GM12878 (cell line): ENCODE data around the gene PCNP. TPM values are rescaled to one million over a fixed set of nuclear protein-coding genes. Genes with fewer than 3 reads are reported as not detected.

Source experiments
- ATAC-seq: fragments of 200-7000 bp; cut with Tn5 transposase; 3 replicates; pipeline ENCODE4 v1.9.1; 2020; ENCODE audit warnings: mild to moderate bottlenecking, moderate library complexity
- BruUV-seq: library from RNA; stranded (reverse); fragments of 400-500 nt; replicated peaks from 2 replicates; lab custom pipeline; 2021; lab: Mats Ljungman, UMichigan
- CTCF ChIA-PET: fragments of 300-600 bp; sonication (Branson Sonifier 250); formaldehyde crosslinking; extraction: SDS; loops from one replicate; lab custom pipeline; 2021; ENCODE audit warnings: inconsistent platforms; lab: Yijun Ruan, JAX
- POLR2A ChIA-PET: fragments of 350-600 bp; formaldehyde crosslinking; extraction: SDS; loops from one replicate; lab custom pipeline; 2021; ENCODE audit warnings: inconsistent platforms; lab: Charles Lee
- RAD21 ChIA-PET: fragments of 300-600 bp; sonication (Branson Sonifier 250); formaldehyde crosslinking; loops from one replicate; lab custom pipeline; 2023; ENCODE audit warnings: antibody characterized with exemption; ENCODE audit not compliant: unreplicated experiment; lab: Charles Lee
- SMC1A ChIA-PET: fragments of 300-600 bp; sonication (Branson Sonifier 250); formaldehyde crosslinking; loops from one replicate; lab custom pipeline; 2023; ENCODE audit not compliant: unreplicated experiment, uncharacterized antibody; lab: Charles Lee
- DNase-seq: peaks from one replicate; pipeline ENCODE4 v3.0.0-alpha.2; 2011; ENCODE audit warnings: low read depth, low spot score
- FAIRE-seq: peaks from 3 replicates; lab custom pipeline; 2011; peaks lifted over from hg19 to GRCh38; lab: Jason Lieb, UNC
- H2AFZ ChIP-seq: 2 replicates; pipeline ENCODE4 v1.6.0; 2011; ENCODE audit warnings: low read depth, low read length, control low read depth; ENCODE audit not compliant: control insufficient read depth
- H3K27ac ChIP-seq: 2 replicates; pipeline ENCODE4 v1.5.1; 2011; ENCODE audit warnings: control low read depth; ENCODE audit not compliant: control insufficient read depth, insufficient read depth
- H3K27me3 ChIP-seq, 2 experiments: replicated peaks in 1 of 2; 2 replicates each; pipeline versions ENCODE4 v1.6.0 to v1.6.1; 2011; ENCODE audit warnings: low read length in 1 of 2; ENCODE audit not compliant: control insufficient read depth in 2 of 2, insufficient read depth in 2 of 2
- H3K36me3 ChIP-seq, 2 experiments: 2 replicates each; pipeline ENCODE4 v1.5.1; 2011; ENCODE audit warnings: low read length in 1 of 2; ENCODE audit not compliant: control insufficient read depth in 2 of 2, insufficient read depth in 2 of 2
- H3K4me1 ChIP-seq: 2 replicates; pipeline ENCODE4 v1.6.1; 2011; ENCODE audit warnings: mild to moderate bottlenecking, low read length, moderate library complexity, mixed read lengths; ENCODE audit not compliant: control insufficient read depth, insufficient read depth
- H3K4me2 ChIP-seq: 2 replicates; pipeline ENCODE4 v1.6.0; 2011; ENCODE audit warnings: control low read depth; ENCODE audit not compliant: control insufficient read depth, insufficient read depth
- H3K4me3 ChIP-seq: fragments of 200-600 bp; sonication (generic); 2 replicates; pipeline ENCODE4 v1.5.1; 2016
- H3K79me2 ChIP-seq: 2 replicates; pipeline ENCODE4 v1.6.0; 2011; ENCODE audit warnings: low read length; ENCODE audit not compliant: control insufficient read depth, insufficient read depth
- H3K9ac ChIP-seq: 2 replicates; pipeline ENCODE4 v1.8.0; 2011; ENCODE audit warnings: low read length, control low read depth, mixed read lengths; ENCODE audit not compliant: control insufficient read depth, insufficient read depth
- H3K9me3 ChIP-seq: replicated peaks from 3 replicates; pipeline ENCODE4 v1.5.1; 2011; ENCODE audit warnings: mild to moderate bottlenecking, low read length; ENCODE audit not compliant: control insufficient read depth, insufficient read depth
- H4K20me1 ChIP-seq: 2 replicates; pipeline ENCODE4 v1.6.0; 2011; ENCODE audit not compliant: control insufficient read depth, insufficient read depth
- FOS ChIP-seq: IDR thresholded peaks from 3 replicates; pipeline ENCODE4 v1.6.1; 2011; ENCODE audit warnings: borderline replicate concordance; ENCODE audit not compliant: insufficient read length; ENCODE audit errors: extremely low read depth
- GATAD2B ChIP-seq: fragments of 450-650 bp; conservative IDR thresholded peaks from 2 replicates; pipeline ENCODE4 v1.6.1; 2017; ENCODE audit warnings: low read depth, mild to moderate bottlenecking, moderate library complexity
- IRF5 ChIP-seq: fragments of 450-650 bp; IDR thresholded peaks from 2 replicates; pipeline ENCODE4 v1.6.1; 2017; ENCODE audit warnings: borderline replicate concordance
- NFYA ChIP-seq: IDR thresholded peaks from 2 replicates; pipeline ENCODE4 v1.6.1; 2011; ENCODE audit warnings: low read depth, mild to moderate bottlenecking, low read length, improper control_type of control experiment, borderline replicate concordance
- PKNOX1 ChIP-seq: fragments of 450-650 bp; IDR thresholded peaks from 2 replicates; pipeline ENCODE4 v1.6.1; 2016; ENCODE audit warnings: mild to moderate bottlenecking
- POLR2AphosphoS2 ChIP-seq: IDR thresholded peaks from 2 replicates; pipeline ENCODE4 v1.6.1; 2011; ENCODE audit warnings: low read depth, mild to moderate bottlenecking, low read length, improper control_type of control experiment, moderate library complexity
- POU2F2 ChIP-seq: IDR thresholded peaks from 3 replicates; pipeline ENCODE4 v1.6.1; 2011; ENCODE audit warnings: low read depth, mild to moderate bottlenecking, low read length, borderline replicate concordance
- RELA ChIP-seq: fragments of 450-650 bp; IDR thresholded peaks from 2 replicates; pipeline ENCODE4 v1.8.0; 2014; ENCODE audit warnings: borderline replicate concordance; ENCODE audit not compliant: partially characterized antibody
- SREBF1 ChIP-seq: IDR thresholded peaks from 2 replicates; pipeline ENCODE4 v1.6.1; 2012; ENCODE audit warnings: mild to moderate bottlenecking, low read length
- TARDBP ChIP-seq: IDR thresholded peaks from 2 replicates; pipeline ENCODE4 v1.6.1; 2016; ENCODE audit warnings: borderline replicate concordance
- TCF3 ChIP-seq: IDR thresholded peaks from 2 replicates; pipeline ENCODE4 v1.6.1; 2012; ENCODE audit warnings: low read depth, mild to moderate bottlenecking, low read length, borderline replicate concordance; ENCODE audit not compliant: insufficient read depth
- ZBED1 ChIP-seq: IDR thresholded peaks from 2 replicates; pipeline ENCODE4 v1.6.1; 2016; ENCODE audit warnings: borderline replicate concordance
- ZBTB11 ChIP-seq: fragments of 450-650 bp; formaldehyde crosslinking; IDR thresholded peaks from 2 replicates; pipeline ENCODE4 v1.5.0; 2022; ENCODE audit warnings: mild to moderate bottlenecking, missing genetic modification characterization
- WGBS: methylation state at CpG from one replicate; pipeline ENCODE4 v1.1.6; 2016; ENCODE audit warnings: low lambda C conversion rate; ENCODE audit not compliant: insufficient replicate concordance, insufficient coverage; ENCODE audit errors: missing lambda C conversion rate; 5-methylcytosine and 5-hydroxymethylcytosine counted together
- in situ Hi-C: fragments of 300-500 bp; cut with MboI; formaldehyde crosslinking; loops from 9 replicates; pipeline ENCODE4 v1.14.3; 2018; ENCODE audit warnings: mixed read lengths
- intact Hi-C: fragments of 100-400 bp; cut with micrococcal nuclease; formaldehyde crosslinking; loops from one replicate; pipeline ENCODE4 v1.14.2; 2022; ENCODE audit not compliant: unreplicated experiment
- polyA plus RNA-seq, 11 experiments: library from polyadenylated mRNA; depleted of rRNA in 4 of 11; unstranded in 6 of 11; stranded (reverse) in 5 of 11; fragments of >200 nt; fragmentation: Nextera tagmentation in 4 of 11; fragmentation: Illumina TruSeq in 1 of 11; extraction: Ambion mirVana in 4 of 11; extraction: Trizol in 1 of 11; gene quantifications; 1 replicate in 1 of 11; 2 replicates in 10 of 11; pipeline versions ENCODE4 v1.2.1 to v1.2.3, GENCODE V29; 2011 to 2016; ENCODE audit warnings: inconsistent platforms in 2 of 11, missing spikeins in 2 of 11, low read depth in 1 of 11
- total RNA-seq, 4 experiments: library from RNA; depleted of rRNA in 3 of 4; stranded (reverse); fragments of >200 nt in 3 of 4; fragmentation: Illumina TruSeq in 1 of 4; extraction: Trizol in 1 of 4; gene quantifications; 2 replicates each; pipeline versions ENCODE4 v1.2.1 to v1.2.3, GENCODE V29; 2013 to 2021

Gene PCNP
- total and polyA plus RNA-seq, 10 of the 15 experiments (the other 5 are each of a cell fraction or from before 2014, with no cell fraction given): 49.8 to 179 (median 109) TPM

- TF ChIP-seq ZBTB11 (CRISPR knock-in tag) (no peak), SREBF1 (no peak), RELA (no peak), GATAD2B (no peak), POU2F2 (no peak)
Measured at GRCh38 chr3:101639280-101639963, 65.4 kb downstream of the PCNP start (continued).

GRCh38 chr3:101640256-101640655 is 66.3 kb downstream of the PCNP start:
- Histone ChIP-seq H3K27me3 (no peaks in the 10 kb centered on the region), H3K79me2 (no peaks in the 10 kb centered on the region), H3K4me1 (no peaks in the 10 kb centered on the region; the same call in 1 of the 2 replicates), H3K4me2 (no peak overlapping the region), H3K9me3 (no peaks in the 10 kb centered on the region), H2AFZ (no peak overlapping the region), H4K20me1 (no peaks in the 10 kb centered on the region), H3K36me3 (no peaks in the 10 kb centered on the region), H3K9ac (no peak overlapping the region), H3K4me3 (no peak overlapping the region), H3K27ac (no peak overlapping the region)
- no TSS peak for BruUV-seq
- ATAC-seq (no peak), FAIRE-seq (no peak), DNase-seq (no peak)
- ChIA-PET CTCF (interaction anchor here (4.2 kb wide), 1 partner anchor 66 kb away, joined by 22 read pairs; the partner anchor contains the start of gene PCNP), POLR2A (no interaction called here), RAD21 (interaction anchor here (0.7 kb wide), 1 partner anchor 915 kb away, joined by 3 read pairs; no protein-coding TSS in a partner anchor), SMC1A (no interaction called here)
- intact Hi-C loops (no loop called here), in situ Hi-C loops (no loop called here)
- WGBS: 70% methylated on average over 10 of the region's 10 CpGs
- TF ChIP-seq POLR2AphosphoS2: no peak
- no peak for TF ChIP-seq TCF3
- TF ChIP-seq IRF5: no peak
- TF ChIP-seq NFYA: no peak
- TF ChIP-seq FOS: no peak
- no peak for TF ChIP-seq RELA
- no peak for TF ChIP-seq ZBED1
- no peak for TF ChIP-seq PKNOX1
- TF ChIP-seq TARDBP: no peak
